ENCODE results near the gene NR2C1.
"Not testable (repeated sequence)": the region's sequence is repeated elsewhere in the genome, so short reads cannot be mapped to it uniquely, and the experiment has no call there.

Gene NR2C1

GRCh38 chr12:94997726-94998125, 75.7 kb downstream of the NR2C1 start:
- DNase-seq, result no peak

GRCh38 chr12:94997061-94997460, 76.4 kb downstream of the NR2C1 start:
- no peak for DNase-seq

GRCh38 chr12:94994312-94994711, 79.1 kb downstream of the NR2C1 start:
- DNase-seq, result no peak

DNA sequence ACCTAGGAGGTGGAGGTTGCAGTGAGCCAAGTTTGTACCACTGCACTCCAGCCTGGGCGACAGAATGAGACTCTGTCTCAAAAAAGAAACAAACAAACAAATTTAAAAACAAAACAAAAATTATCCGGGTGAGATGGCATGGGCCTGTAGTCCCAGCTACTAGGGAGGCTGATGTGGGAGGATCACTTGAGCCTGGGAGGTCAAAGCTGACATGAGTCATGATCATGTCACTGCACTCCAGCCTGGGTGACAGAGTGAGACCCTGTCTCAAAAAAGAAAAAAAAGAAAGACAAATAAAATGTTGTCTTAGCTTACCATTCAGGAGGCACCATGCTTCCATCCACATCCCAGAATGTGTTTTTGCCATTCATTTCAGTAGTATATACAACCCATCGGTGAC, 79.6 kb downstream of the NR2C1 start:
- not testable (repeated sequence) for DNase-seq

DNA sequence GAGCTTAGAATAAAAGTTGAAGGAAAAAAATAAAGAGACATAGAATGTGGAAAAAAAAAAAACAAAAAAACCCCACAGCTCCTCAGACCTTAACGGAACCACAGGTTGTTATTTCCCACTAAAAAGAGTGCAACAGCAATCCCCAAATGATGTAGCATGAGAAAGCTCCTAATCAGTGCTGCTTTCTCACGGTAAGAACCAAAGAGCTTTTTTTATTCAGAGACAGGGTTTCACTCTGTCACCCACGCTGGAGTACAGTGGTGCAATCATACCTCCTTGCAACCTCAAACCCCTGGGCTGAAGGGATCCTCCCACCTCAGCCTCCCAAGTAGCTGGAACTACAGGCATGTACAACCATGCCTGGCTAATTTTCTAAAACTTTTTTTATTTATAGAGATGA, 83.2 kb downstream of the NR2C1 start:
- no peak for DNase-seq

GRCh38 chr12:94988471-94988870, 84.9 kb downstream of the NR2C1 start:
- DNase-seq, result no peak

GRCh38 chr12:94987801-94988200, 85.6 kb downstream of the NR2C1 start:
- no peak for DNase-seq

DNA sequence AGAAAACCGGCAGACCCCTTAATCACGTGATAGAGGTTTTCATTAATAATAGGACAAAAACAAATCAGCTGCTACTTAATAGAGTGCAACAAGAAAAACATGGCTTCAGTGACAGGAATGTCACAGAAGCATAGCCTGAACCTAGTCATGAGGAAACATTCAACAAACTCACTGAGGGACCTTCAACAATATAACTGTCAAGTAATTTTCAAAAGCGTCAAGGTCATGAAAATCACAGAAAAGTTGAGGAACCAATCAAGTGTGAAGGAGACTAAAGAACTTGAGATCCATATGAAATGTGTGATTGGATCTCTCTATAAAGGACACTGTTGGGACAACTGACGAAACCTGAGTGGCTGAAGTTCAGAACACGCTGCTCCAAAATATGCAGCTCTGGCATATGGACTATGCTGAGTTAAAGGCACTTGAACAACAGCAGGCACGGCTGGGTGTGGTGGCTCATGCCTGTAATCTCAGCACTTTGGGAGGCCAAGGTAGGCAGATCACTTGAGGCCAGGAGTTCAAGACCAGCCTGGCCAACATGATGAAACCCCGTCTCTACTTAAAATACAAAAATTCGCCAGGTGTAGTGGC, 86.2 kb downstream of the NR2C1 start:
- DNase-seq, result no peak

GRCh38 chr12:94985099-94985498, 88.3 kb downstream of the NR2C1 start:
- not testable (repeated sequence) for DNase-seq

DNA sequence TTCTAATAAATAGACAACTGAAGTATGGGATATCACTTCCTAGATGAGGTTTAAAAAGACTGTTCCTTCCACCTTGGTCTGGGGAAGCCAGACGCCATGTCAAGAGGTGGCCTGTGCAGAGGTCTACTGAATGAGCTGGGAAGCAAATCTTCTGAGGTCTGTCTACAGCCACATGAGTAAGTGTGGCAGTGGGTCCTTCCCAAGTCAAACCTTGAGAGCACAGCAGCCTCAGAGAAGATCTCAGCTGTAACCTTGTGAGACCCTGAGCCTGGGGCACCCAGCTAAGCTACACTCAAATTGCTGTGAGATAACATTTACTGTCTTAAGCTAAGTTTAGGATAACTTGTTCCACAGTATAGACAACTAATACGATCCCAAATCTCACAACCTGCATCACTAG, 90.1 kb downstream of the NR2C1 start:
- no peak for DNase-seq

DNA sequence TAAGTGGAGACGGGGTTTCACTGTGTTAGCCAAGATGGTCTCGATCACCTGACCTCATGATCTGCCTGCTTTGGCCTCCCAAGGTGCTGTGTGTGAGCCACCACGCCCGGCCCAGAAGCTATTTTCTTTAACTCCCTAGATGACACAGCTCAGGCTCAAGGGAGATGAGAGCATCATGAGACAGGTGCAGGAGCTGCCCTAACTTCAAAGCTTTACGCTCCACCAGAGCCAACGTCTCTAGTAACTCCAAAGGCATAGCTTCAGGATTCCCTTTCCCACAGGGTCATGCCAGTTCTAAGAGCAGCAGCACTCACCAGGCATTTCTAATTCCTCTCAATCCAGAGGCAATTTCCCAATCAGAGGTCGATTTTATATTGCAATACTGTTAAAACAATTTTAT, 91.0 kb downstream of the NR2C1 start:
- no peak for DNase-seq

- no peak for DNase-seq
Observed at GRCh38 chr12:94980577-94980976, 92.8 kb downstream of the NR2C1 start.

- DNase-seq, result no peak
Observed at GRCh38 chr12:94979941-94980340, 93.5 kb downstream of the NR2C1 start.

- no peak for DNase-seq
Observed at GRCh38 chr12:94977766-94978468, 95.5 kb downstream of the NR2C1 start.

DNA sequence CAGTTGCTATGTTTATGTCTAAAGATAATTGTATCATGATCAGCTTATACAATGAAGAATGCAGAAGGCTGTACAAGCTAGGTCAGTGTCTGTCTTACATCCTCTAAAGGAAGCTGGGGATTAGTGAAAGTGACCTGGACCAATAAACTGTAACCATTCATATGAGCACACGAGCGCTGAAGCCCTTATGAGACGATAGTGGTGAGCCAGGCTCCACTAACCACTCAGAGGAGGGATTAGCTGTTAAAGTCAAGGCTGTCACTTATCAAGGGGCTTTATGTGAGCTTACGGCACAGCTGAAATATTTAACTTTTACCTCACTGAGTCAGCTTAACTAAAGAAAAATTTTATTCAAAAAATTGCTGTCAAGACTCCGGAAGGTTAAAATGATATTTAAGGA, 100.2 kb downstream of the NR2C1 start:
- no peak for DNase-seq

- no peak for DNase-seq
Observed at GRCh38 chr12:94972795-94973194, 100.6 kb downstream of the NR2C1 start.

DNA sequence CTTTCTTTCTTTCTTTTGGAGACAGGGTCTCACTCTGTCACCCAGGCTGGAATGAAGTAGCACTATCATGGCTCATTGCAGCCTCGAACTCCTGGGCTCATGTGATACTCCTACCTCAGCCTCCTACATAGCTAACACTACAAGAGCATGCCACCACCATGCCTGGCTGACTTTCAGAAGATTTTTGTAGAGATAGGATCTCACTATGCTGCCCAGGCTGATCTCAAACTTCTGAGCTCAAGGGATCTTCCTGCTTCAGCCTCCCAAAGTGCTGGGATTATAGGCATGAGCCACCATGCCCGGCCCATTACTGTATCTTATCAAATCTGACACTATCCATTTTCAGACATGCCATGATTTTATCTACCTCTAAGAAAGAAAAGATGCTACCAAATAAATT, 101.5 kb downstream of the NR2C1 start:
- DNase-seq, result no peak

- DNase-seq, result no peak
Observed at GRCh38 chr12:94970560-94970959, 102.9 kb downstream of the NR2C1 start.

Measured in activated naive CD4-positive, alpha-beta T cell treated with Interleukin-2 at 50 U/mL for 16 hours (primary cell).